Measurements from ENCODE around the gene KRTAP5-3. TPM values are rescaled to one million over a fixed set of nuclear protein-coding genes. Genes with fewer than 3 reads are reported as not detected.

The KRTAP5-3 gene
- total RNA-seq, 1 experiment from 2014 or later: not detected

- Histone ChIP-seq H3K36me3 (ENCODE audit: insufficient read depth, low read length) (no peaks in the 10 kb centered on the region), H3K9me3 (ENCODE audit: low read length) (no peaks in the 10 kb centered on the region), H2AFZ (ENCODE audit: low read length) (no peak overlapping the region), H4K20me1 (ENCODE audit: insufficient read depth, low read depth, low read length) (peaks cover 32% of the 10 kb centered on the region), H3K9ac (ENCODE audit: low read length) (no peak overlapping the region), H3K79me2 (ENCODE audit: low read length) (no peaks in the 10 kb centered on the region), H3K4me2 (ENCODE audit: low read depth, low read length, poor library complexity, severe bottlenecking) (no peak overlapping the region), H3K4me3 (ENCODE audit: low read length) (no peak overlapping the region), H3K9me2 (replicated peaks; ENCODE audit: insufficient read depth, low read length) (no peaks in the 10 kb centered on the region), H3K27me3 (ENCODE audit: low read length) (no peaks in the 10 kb centered on the region), H3K27ac (ENCODE audit: low read length) (no peak overlapping the region), H3K4me1 (ENCODE audit: low read length) (peaks cover 10% of the 10 kb centered on the region)
- peak; percentile 74 for DNase-seq
Measured at GRCh38 chr11:1564535-1565172, 43.6 kb downstream of the KRTAP5-3 start.

- Histone ChIP-seq H3K4me2 (ENCODE audit: low read depth, low read length, poor library complexity, severe bottlenecking) (no peak overlapping the region), H3K4me3 (ENCODE audit: low read length) (no peak overlapping the region), H3K36me3 (ENCODE audit: insufficient read depth, low read length) (no peaks in the 10 kb centered on the region), H2AFZ (ENCODE audit: low read length) (no peak overlapping the region), H3K9me3 (ENCODE audit: low read length) (no peaks in the 10 kb centered on the region), H3K79me2 (ENCODE audit: low read length) (no peaks in the 10 kb centered on the region), H3K4me1 (ENCODE audit: low read length) (peaks cover 10% of the 10 kb centered on the region), H3K9me2 (replicated peaks; ENCODE audit: insufficient read depth, low read length) (no peaks in the 10 kb centered on the region), H3K27ac (ENCODE audit: low read length) (no peak overlapping the region), H3K27me3 (ENCODE audit: low read length) (no peaks in the 10 kb centered on the region), H4K20me1 (ENCODE audit: insufficient read depth, low read depth, low read length) (peaks cover 25% of the 10 kb centered on the region), H3K9ac (ENCODE audit: low read length) (no peak overlapping the region)
- no peak for DNase-seq
Measured at GRCh38 chr11:1563697-1564534, 44.3 kb downstream of the KRTAP5-3 start.

GRCh38 chr11:1563149-1563638 is 45.1 kb downstream of the KRTAP5-3 start:
- no peak overlapping the region for H3K4me2 ChIP-seq (ENCODE audit: low read depth, low read length, poor library complexity, severe bottlenecking)
- peaks cover 20% of the 10 kb centered on the region; the same call in 1 of the 2 replicates for H4K20me1 ChIP-seq (ENCODE audit: insufficient read depth, low read depth, low read length)
- H3K9me3 ChIP-seq (ENCODE audit: low read length): no peaks in the 10 kb centered on the region
- H3K4me1 ChIP-seq (ENCODE audit: low read length): peaks cover 5% of the 10 kb centered on the region
- no peak overlapping the region for H3K9ac ChIP-seq (ENCODE audit: low read length)
- no peak for DNase-seq
- no peak overlapping the region for H3K4me3 ChIP-seq (ENCODE audit: low read length)
- H2AFZ ChIP-seq (ENCODE audit: low read length): no peak overlapping the region
- H3K27me3 ChIP-seq (ENCODE audit: low read length): no peaks in the 10 kb centered on the region
- no peaks in the 10 kb centered on the region for H3K9me2 ChIP-seq (replicated peaks; ENCODE audit: insufficient read depth, low read length)
- no peak overlapping the region for H3K27ac ChIP-seq (ENCODE audit: low read length)
- no peaks in the 10 kb centered on the region for H3K79me2 ChIP-seq (ENCODE audit: low read length)
- H3K36me3 ChIP-seq (ENCODE audit: insufficient read depth, low read length): no peaks in the 10 kb centered on the region

- no peaks in the 10 kb centered on the region for H3K9me2 ChIP-seq (replicated peaks; ENCODE audit: insufficient read depth, low read length)
- no peaks in the 10 kb centered on the region for H3K79me2 ChIP-seq (ENCODE audit: low read length)
- H3K9ac ChIP-seq (ENCODE audit: low read length): no peak overlapping the region
- no peak overlapping the region for H3K4me3 ChIP-seq (ENCODE audit: low read length)
- DNase-seq: no peak
- H3K36me3 ChIP-seq (ENCODE audit: insufficient read depth, low read length): no peaks in the 10 kb centered on the region
- H4K20me1 ChIP-seq (ENCODE audit: insufficient read depth, low read depth, low read length): peaks cover 20% of the 10 kb centered on the region; the same call in 1 of the 2 replicates
- no peak overlapping the region for H3K27ac ChIP-seq (ENCODE audit: low read length)
- H3K4me1 ChIP-seq (ENCODE audit: low read length): no peaks in the 10 kb centered on the region
- H3K9me3 ChIP-seq (ENCODE audit: low read length): no peaks in the 10 kb centered on the region
- no peak overlapping the region for H3K4me2 ChIP-seq (ENCODE audit: low read depth, low read length, poor library complexity, severe bottlenecking)
- H3K27me3 ChIP-seq (ENCODE audit: low read length): no peaks in the 10 kb centered on the region
- no peak overlapping the region for H2AFZ ChIP-seq (ENCODE audit: low read length)
Measured at GRCh38 chr11:1562469-1563148, 45.7 kb downstream of the KRTAP5-3 start.

GRCh38 chr11:1561955-1562354 is 46.3 kb downstream of the KRTAP5-3 start:
- no peaks in the 10 kb centered on the region for H3K27me3 ChIP-seq (ENCODE audit: low read length)
- H2AFZ ChIP-seq (ENCODE audit: low read length): no peak overlapping the region
- H3K4me2 ChIP-seq (ENCODE audit: low read depth, low read length, poor library complexity, severe bottlenecking): no peak overlapping the region
- peaks cover 14% of the 10 kb centered on the region; the same call in 1 of the 2 replicates for H4K20me1 ChIP-seq (ENCODE audit: insufficient read depth, low read depth, low read length)
- H3K27ac ChIP-seq (ENCODE audit: low read length): no peak overlapping the region
- no peak overlapping the region for H3K4me3 ChIP-seq (ENCODE audit: low read length)
- no peaks in the 10 kb centered on the region for H3K9me2 ChIP-seq (replicated peaks; ENCODE audit: insufficient read depth, low read length)
- H3K79me2 ChIP-seq (ENCODE audit: low read length): no peaks in the 10 kb centered on the region
- H3K36me3 ChIP-seq (ENCODE audit: insufficient read depth, low read length): no peaks in the 10 kb centered on the region
- H3K9ac ChIP-seq (ENCODE audit: low read length): no peak overlapping the region
- no peaks in the 10 kb centered on the region for H3K4me1 ChIP-seq (ENCODE audit: low read length)
- no peak for DNase-seq
- no peaks in the 10 kb centered on the region for H3K9me3 ChIP-seq (ENCODE audit: low read length)

GRCh38 chr11:1561266-1561665 is 47.0 kb downstream of the KRTAP5-3 start:
- Histone ChIP-seq H3K36me3 (ENCODE audit: insufficient read depth, low read length) (no peaks in the 10 kb centered on the region), H3K4me1 (ENCODE audit: low read length) (no peaks in the 10 kb centered on the region), H3K9me3 (ENCODE audit: low read length) (no peaks in the 10 kb centered on the region), H3K9me2 (replicated peaks; ENCODE audit: insufficient read depth, low read length) (no peaks in the 10 kb centered on the region), H3K4me3 (ENCODE audit: low read length) (no peak overlapping the region), H3K79me2 (ENCODE audit: low read length) (no peaks in the 10 kb centered on the region), H2AFZ (ENCODE audit: low read length) (no peak overlapping the region), H3K9ac (ENCODE audit: low read length) (no peak overlapping the region), H3K27ac (ENCODE audit: low read length) (no peak overlapping the region), H3K27me3 (ENCODE audit: low read length) (no peaks in the 10 kb centered on the region), H4K20me1 (ENCODE audit: insufficient read depth, low read depth, low read length) (peaks cover 8% of the 10 kb centered on the region; the same call in 1 of the 2 replicates), H3K4me2 (ENCODE audit: low read depth, low read length, poor library complexity, severe bottlenecking) (no peak overlapping the region)
- DNase-seq: no peak

GRCh38 chr11:1560649-1561251 is 47.5 kb downstream of the KRTAP5-3 start:
- Histone ChIP-seq H3K27ac (ENCODE audit: low read length) (no peak overlapping the region), H3K9me2 (replicated peaks; ENCODE audit: insufficient read depth, low read length) (no peaks in the 10 kb centered on the region), H3K79me2 (ENCODE audit: low read length) (no peaks in the 10 kb centered on the region), H3K27me3 (ENCODE audit: low read length) (no peaks in the 10 kb centered on the region), H3K36me3 (ENCODE audit: insufficient read depth, low read length) (no peaks in the 10 kb centered on the region), H3K4me1 (ENCODE audit: low read length) (no peaks in the 10 kb centered on the region), H3K4me3 (ENCODE audit: low read length) (no peak overlapping the region), H3K4me2 (ENCODE audit: low read depth, low read length, poor library complexity, severe bottlenecking) (no peak overlapping the region), H3K9ac (ENCODE audit: low read length) (no peak overlapping the region), H3K9me3 (ENCODE audit: low read length) (no peaks in the 10 kb centered on the region), H2AFZ (ENCODE audit: low read length) (no peak overlapping the region), H4K20me1 (ENCODE audit: insufficient read depth, low read depth, low read length) (peaks cover 8% of the 10 kb centered on the region; the same call in 1 of the 2 replicates)
- DNase-seq: no peak
